ENCODE measurements around the gene RNF212B.

GRCh38 chr14:23202001-23202400, 35.7 kb upstream of the RNF212B start:
- TF ChIP-seq NRF1 (conservative IDR thresholded peaks at IDR 0.05; ENCODE audit: low read depth, low read length) = no peak
- TF ChIP-seq IKZF2 (IDR thresholded peaks at IDR 0.05) = no peak
- TF ChIP-seq EZH2 (IDR thresholded peaks at IDR 0.05; ENCODE audit: borderline replicate concordance, control insufficient read depth, low read depth, low read length) = no peak

All from GM12878 (cell line).